Spleen (tissue), 7 donors: ENCODE data around the gene CNNM2.

ENCODE experiments used
- CTCF ChIP-seq, 11 experiments: fragments of 200-600 bp in 7 of 11; fragments of 450-650 bp in 4 of 11; sonication (generic) in 4 of 11; IDR thresholded peaks in 8 of 11; conservative IDR thresholded peaks in 3 of 11; 1 replicate in 7 of 11; 2 replicates in 4 of 11; pipeline versions ENCODE4 v1.4.0 to v1.8.0; 2016 to 2021; ENCODE audit warnings: antibody characterized with exemption in 11 of 11, inconsistent platforms in 4 of 11, mild to moderate bottlenecking in 1 of 11
- POLR2A ChIP-seq, 3 donors: fragments of 450-650 bp; IDR thresholded peaks; one replicate each; pipeline ENCODE4 v1.5.1; 2017; ENCODE audit warnings: antibody characterized with exemption in 3 of 3, mild to moderate bottlenecking in 1 of 3
- POLR2AphosphoS5 ChIP-seq, 3 donors: sonication (generic); formaldehyde crosslinking; IDR thresholded peaks; one replicate each; pipeline ENCODE4 v1.5.1; 2017; ENCODE audit warnings: antibody characterized with exemption in 3 of 3
- donor health status: DM: no; HTN: no; CAD: no; lungs with moderate emphysema.
- donor health status: DM: no; HTN: no; CAD: no.
- donor health status: DM: no; HTN: no; CAD: no.

GRCh38 chr10:102963756-102964025, 45.6 kb downstream of the CNNM2 start:
- TF ChIP-seq CTCF (IDR thresholded peaks at IDR 0.05 in 8 of 11, conservative IDR thresholded peaks at IDR 0.05 in 3 of 11), result no peak
- TF ChIP-seq POLR2A (IDR thresholded peaks at IDR 0.05), result no peak
- no peak for TF ChIP-seq POLR2AphosphoS5 (IDR thresholded peaks at IDR 0.05)
